HG02852 (cell line): ENCODE measurements around the gene BNC2.

Experiments
- ATAC-seq: cut with Tn5 transposase; IDR thresholded peaks from one replicate; pipeline ENCODE4 v1.9.1; 2021; ENCODE audit warnings: mild to moderate bottlenecking, moderate library complexity; ENCODE audit not compliant: unreplicated experiment

Gene BNC2

DNA sequence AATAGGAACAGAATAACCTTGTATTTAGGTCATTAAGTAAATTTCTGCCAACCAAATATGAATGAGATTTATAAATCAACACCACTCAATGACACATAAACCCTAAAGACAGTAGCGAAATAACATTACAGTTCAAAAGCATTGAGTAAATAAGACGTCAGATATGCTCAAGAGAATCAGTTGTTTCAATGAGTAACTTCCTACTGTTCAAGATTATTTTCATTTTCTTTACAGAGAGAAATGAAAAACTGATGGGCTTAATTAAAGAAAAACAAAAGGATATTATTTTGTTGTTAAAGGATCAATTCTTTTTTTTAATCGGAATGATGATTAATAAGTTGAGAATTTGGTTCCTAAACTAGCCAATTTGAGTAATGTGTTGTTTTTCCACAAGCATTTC, 150.1 kb downstream of the BNC2 start:
- ATAC-seq: no peak

- no peak for ATAC-seq
Measured at GRCh38 chr9:16719921-16720320, 150.5 kb downstream of the BNC2 start.

- no peak for ATAC-seq
Measured at GRCh38 chr9:16718952-16719351, 151.5 kb downstream of the BNC2 start.

DNA sequence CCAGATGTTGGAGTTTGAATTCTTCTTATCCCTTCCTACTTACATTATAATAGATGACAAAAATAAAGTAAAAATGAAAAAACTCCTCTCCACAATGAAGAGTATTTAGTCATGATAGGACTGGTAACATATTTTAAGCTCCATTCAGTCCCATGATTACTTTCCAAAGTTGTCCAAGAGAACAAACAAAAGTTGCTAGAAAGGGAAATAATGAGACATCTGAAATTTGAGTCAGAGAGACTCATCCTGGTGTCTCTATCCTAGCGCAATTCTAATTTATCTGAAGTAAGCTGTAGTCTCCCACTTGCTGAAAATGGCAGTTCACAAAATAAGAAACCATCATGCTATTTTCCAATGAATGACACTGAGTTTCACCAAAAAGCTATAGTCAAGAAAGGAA, 152.2 kb downstream of the BNC2 start:
- no peak for ATAC-seq

GRCh38 chr9:16716601-16717000, 153.9 kb downstream of the BNC2 start:
- ATAC-seq: no peak

GRCh38 chr9:16715404-16715803, 155.1 kb downstream of the BNC2 start:
- no peak for ATAC-seq

- ATAC-seq: no peak
Measured at GRCh38 chr9:16712787-16713186, 157.7 kb downstream of the BNC2 start.

DNA sequence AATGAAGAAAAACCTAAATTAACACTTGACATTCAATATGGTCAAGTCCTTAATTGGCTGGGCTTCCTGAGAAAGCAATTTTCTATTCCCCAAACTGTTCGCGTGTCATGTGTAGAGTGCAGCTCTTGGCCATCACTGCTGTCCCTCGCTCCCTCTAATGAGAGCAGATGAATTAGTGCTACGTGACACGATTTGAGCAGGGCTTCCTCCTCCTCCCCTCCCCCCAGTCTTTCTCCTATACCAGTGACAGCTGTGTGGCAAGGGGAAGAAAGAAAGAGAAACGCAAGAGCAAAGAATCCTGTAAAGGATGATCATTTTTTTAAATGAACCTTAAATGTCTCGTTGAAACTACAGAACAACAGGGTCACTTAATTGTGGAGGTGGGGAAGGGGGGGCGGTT, 159.6 kb downstream of the BNC2 start:
- no peak for ATAC-seq

DNA sequence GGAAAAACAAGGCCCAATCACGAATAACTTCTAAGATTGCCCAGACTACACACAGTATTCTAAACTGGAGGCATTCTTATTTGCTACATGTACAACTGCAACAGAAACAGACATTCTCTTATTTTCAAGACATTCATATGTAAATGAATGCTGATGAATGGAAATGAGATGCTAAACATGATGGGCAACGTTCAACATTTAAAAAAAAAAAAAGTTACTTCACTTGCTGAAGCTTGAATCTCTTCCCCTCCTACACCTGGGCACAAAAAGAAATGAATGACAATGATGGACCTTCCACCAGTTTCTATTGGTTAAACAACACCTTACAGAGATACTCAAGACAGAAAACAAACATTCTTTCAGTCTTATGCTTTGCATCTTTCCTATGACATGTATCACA, 160.5 kb downstream of the BNC2 start:
- no peak for ATAC-seq

DNA sequence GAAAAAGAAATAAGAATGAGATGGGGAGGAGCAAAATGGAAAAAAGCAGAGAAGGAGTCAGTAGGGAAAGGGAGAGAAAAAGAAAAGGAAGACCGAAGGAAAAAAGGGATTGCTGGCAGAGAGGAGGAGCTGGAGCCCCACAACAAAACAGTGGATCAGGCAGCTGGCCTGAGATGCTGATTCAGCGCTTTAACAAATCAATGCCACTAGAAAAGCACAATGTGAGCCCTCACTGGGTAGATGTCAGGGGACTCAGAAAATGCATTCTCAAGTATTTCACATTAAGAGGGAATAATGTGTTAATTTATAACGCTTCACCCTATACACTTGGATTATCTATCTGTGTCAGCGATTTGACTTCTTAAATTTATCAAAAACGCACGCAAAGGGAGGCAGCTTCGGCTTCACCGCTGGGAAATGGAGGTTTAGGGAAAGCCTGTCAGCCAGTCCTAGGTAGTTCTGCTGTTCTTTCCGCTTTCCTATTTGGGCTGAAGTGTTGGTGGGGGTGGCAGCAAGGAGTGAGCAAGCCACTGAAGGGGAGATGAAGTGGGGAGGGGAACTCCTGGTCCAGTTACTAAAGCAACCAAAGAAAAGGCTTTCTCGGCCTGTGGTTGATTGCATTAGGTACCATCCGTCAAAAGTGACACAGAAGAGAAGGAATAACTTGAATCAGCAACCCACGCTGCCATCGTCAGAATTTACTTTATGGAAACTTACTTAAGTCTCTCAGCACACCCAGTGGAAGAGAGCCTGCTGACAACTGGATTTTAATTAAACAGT, 161.6 kb downstream of the BNC2 start:
- no peak for ATAC-seq

DNA sequence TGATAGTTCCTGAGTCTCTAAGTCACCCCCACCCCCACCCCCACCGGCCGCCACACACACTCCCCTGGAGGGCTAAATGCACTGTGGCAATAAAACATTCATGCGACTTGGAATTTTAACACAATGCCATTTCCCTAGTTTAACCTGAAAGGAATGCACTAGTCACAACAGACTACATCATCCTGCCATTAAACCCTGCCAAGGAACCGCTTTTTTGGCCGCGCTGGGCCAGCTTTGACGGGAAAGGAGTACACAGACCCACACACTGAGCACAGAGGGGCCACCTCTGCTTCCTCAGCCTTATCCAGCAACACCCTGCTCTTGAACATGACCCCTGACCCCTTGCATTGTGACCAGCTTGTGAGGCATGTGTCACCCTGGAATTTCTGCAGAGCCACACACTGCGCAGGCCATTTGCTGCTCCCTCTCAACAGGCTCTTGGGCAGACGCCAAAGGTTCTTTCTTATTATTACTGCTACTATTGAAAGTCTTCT, 165.3 kb downstream of the BNC2 start:
- no peak for ATAC-seq

GRCh38 chr9:16704116-16705110, 166.1 kb downstream of the BNC2 start:
- ATAC-seq: no peak

- no peak for ATAC-seq
Measured at GRCh38 chr9:16701347-16701746, 169.1 kb downstream of the BNC2 start.

GRCh38 chr9:16693616-16694015, 176.9 kb downstream of the BNC2 start:
- ATAC-seq: no peak

DNA sequence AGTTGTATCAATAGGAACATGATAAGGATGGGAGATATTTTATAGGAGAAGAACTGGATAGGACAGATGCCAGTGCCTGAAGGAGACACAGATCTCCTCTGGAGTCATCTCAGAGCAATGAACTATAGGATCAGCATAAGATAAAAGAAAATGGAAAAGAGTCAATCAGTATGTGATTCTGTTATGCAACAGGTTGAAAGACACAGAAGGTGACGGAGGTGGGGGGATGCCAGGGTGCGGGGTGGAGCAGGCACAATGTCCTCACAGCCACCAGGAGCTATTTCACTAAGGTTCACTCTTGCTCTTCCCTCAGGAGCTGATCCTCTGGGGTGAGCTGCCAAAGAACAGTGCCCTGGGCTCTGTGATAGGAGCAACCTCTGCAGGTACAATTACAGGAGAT, 179.8 kb downstream of the BNC2 start:
- no peak for ATAC-seq

- no peak for ATAC-seq
Measured at GRCh38 chr9:16690205-16690604, 180.3 kb downstream of the BNC2 start.

DNA sequence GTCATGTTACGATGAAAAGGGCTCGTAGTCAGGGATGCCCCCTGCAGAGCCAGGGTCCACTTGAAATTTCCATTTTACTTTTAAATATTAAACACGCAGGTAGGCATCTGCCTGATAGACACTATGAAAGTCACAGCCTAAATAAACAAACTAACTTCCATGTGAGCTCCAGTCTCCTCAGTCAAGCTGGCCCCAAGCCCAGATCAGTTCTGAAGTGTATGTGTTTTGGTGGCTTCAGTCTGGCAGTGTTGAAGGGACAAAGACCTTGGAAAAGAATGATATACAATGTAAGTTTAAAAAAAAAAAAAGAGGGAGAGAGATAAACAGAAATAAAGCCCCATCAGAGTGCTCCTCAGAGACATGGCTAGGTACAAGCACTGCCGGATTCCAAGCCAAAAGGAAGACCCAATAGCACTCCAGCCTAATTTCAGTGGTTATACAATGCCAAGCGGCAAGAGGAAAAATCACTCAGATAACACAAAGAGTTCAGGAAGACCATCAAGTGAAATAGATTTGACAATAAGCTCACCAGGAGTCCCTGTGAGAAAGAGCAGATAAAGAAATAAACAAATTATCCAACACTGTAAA, 181.0 kb downstream of the BNC2 start:
- ATAC-seq: no peak

GRCh38 chr9:16688814-16689213, 181.7 kb downstream of the BNC2 start:
- no peak for ATAC-seq

GRCh38 chr9:16687678-16688369, 182.6 kb downstream of the BNC2 start:
- no peak for ATAC-seq

- no peak for ATAC-seq
Measured at GRCh38 chr9:16683326-16683725, 187.1 kb downstream of the BNC2 start.

- ATAC-seq: no peak
Measured at GRCh38 chr9:16682273-16682672, 188.2 kb downstream of the BNC2 start.
